Effector CD4-positive, alpha-beta T cell (primary cell): ENCODE data around the gene UBXN6.

ENCODE experiments used
- DNase-seq: peaks from one replicate; pipeline ENCODE4 v3.0.0-alpha.2; 2020

Gene UBXN6

DNA sequence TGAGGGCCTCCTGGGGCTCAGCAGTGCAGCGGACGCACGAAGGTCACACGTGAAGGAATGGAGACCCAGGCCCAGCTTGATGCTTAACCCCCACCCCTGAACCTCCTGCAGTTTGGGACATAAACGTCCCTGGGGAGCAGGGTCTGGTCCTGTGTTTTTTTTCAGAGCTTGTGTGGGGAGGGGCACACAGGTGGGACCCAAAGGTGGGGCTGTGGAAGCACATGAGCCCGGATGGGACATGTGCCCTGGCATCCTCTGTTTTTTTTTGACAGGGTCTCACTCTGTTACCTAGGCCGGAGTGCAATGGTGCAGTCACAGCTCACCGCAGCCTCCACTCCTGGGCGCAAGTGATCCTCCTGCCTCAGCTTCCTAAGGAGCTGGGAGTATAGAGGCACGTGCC is 20.5 kb downstream of the UBXN6 start:
- no peak for DNase-seq

- no peak for DNase-seq
These were observed 21.4 kb downstream of the UBXN6 start for GRCh38 chr19:4436231-4436630.

GRCh38 chr19:4434391-4434790 is 23.2 kb downstream of the UBXN6 start:
- no peak for DNase-seq

DNA sequence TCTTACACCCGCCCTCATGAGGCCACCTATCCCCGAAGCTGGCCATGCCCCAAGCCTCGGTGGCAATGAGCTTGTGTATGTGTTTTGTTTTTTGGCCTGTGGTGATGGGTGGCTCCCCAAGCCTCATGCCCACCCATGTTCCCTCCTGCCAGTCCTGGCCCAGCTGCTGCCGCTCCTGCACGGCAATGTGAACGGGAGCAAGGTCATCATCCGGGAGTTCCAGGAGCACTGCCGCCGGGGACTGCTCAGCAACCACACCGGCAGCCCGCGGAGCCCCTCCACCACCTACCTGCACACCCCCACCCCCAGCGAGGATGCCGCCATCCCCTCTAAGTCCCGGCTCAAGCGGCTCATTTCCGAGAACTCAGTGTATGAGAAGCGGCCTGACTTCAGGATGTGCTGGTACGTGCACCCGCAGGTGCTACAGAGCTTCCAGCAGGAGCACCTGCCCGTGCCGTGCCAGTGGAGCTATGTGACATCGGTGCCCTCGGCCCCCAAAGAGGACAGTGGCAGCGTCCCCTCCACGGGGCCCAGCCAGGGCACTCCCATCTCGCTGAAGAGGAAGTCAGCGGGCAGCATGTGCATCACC is 24.6 kb downstream of the UBXN6 start:
- DNase-seq, result no peak

DNA sequence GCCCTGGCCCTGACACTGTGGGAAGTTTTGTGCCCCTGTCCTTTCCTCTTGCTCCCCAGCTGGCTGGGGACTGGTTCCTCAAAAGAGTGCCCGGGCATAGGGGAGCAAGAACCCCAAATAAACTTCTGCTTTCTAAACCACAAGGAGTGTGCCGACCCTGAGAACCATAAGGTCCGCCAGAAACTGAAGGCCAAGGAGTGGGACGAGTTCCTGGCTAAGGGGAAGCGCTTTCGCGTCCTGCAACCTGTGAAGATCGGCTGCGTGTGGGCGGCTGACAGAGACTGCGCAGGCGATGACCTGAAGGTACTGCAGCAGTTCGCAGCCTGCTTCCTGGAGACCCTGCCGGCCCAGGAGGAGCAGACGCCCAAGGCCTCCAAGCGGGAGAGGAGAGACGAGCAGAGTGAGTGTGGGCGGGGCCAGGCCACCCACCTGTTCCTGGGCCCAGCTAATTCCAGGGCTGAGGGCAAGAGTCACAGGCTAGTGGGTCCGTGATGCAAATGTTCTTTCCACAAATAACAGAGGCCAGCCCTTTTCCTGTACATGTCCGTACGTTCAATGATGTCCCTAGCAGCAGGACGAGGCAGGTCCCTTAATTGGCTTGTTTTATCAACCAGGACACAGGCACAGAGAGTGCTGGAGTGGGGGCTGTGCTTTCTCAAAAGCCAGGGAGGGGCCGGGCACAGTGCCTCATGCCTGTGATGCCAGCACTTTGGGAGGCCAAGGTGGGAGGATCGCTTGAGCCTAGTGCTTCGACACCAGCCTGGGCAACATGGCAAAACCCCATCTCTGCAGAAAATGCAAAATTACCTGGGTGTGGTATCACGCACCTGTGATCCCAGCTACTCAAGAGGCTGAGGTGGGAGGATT is 25.6 kb downstream of the UBXN6 start:
- no peak for DNase-seq

GRCh38 chr19:4431296-4431695 is 26.3 kb downstream of the UBXN6 start:
- no peak for DNase-seq

- no peak for DNase-seq
These were observed 26.8 kb downstream of the UBXN6 start for GRCh38 chr19:4430760-4431159.

DNA sequence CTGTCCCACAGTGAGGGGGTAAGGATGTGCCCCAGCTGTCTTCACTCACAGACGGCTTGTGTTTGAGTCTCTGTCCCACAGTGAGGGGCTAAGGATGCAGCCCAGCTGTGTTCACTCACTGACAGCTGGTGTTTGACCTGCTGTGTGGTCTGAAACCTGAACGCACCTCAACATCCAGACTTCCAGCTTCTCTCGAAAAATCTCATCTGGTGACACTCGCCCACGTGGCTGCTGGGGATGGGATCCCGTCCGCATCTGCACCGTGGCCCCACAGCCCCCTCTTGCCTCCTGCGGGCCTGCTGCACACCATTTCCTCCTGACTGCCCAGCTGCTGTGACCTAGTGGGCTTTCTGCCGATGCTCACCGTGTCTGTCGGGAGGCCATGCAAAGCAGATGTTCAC is 27.8 kb downstream of the UBXN6 start:
- DNase-seq, result no peak

DNA sequence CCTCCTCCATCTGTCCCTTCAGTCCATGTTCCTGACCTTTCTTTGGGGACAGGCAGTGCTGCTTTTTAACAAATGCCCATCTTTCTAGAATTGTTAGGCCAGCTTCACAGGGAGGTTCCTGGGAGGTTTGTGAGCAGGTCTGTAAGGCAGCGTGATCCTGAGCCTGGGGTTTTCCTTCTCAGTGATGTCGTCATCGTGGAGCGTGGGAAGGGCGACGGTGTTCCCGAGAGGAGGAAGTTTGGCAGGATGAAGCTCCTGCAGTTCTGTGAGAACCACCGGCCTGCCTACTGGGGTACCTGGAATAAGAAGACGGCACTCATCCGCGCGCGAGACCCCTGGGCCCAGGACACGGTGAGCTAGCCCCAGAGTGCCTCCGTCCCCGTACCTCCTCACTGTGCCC is 28.3 kb downstream of the UBXN6 start:
- no peak for DNase-seq

- DNase-seq, result no peak
These were observed 29.1 kb downstream of the UBXN6 start for GRCh38 chr19:4428326-4428975.

DNA sequence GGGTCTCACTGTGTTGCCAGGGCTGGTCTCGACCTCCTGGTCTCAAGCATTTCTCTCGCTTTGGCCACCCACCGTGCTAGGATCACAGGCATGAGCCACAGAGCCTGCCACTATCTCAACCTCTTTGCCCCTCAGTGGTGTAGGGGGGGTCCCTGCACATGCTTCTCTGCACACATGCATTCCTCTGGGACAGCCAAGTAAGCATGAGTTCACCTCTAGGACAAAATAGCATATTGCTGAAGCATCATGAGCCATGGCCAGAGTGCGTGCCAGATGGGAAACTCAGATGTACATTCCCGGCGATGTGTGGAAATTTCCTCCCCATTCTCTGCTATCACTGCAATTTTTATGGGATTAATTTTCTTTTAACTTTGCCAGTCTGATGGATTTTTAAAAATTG is 32.1 kb downstream of the UBXN6 start:
- no peak for DNase-seq

- no peak for DNase-seq
These were observed 34.0 kb downstream of the UBXN6 start for GRCh38 chr19:4423416-4424126.

GRCh38 chr19:4416268-4416667 is 41.3 kb downstream of the UBXN6 start:
- no peak for DNase-seq

DNA sequence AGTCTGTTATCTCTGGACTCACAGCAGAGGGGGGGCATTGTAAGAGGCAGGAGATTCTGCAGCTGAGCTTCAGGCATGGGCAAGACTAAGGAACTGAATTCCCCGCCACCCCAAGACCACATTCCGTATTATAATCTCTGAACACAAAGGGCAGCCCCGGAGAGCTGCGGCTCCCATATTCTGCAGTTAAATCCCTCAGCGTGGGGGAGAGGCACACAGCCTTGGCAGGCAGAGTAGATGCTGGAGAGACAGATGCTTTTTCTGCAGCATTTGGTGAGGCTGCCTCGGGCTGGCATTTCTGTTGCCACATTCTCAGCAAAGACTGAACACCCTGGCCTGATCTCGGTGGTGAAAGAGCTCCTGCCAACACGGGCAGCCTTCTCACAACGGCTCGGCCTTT is 42.2 kb downstream of the UBXN6 start:
- DNase-seq, result no peak

DNA sequence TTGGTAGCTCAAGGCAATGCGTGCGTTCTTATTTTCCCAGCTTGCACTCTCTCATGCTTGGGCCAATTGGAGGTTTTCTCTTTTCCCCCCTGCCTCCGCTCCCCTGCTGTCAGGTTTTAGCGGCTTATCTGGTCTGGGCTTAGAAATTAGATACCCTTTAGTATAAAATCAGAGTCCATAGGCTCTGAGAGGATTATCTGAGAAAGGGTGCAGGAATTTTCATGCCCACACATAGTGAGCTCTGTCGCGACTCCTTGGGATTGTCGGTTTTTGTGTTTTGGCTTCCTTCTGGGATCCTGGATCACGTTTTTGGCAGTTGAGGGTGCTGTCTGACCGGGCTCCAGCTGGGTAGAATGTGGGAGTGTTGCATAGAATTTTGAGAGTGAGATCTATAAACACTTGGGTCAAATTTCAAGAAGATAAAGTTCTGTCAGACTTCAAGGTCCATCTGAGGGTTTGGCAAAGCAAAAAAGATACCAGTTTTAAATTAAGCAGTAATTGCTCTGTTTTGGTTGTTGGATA is 42.7 kb downstream of the UBXN6 start:
- DNase-seq, result no peak

DNA sequence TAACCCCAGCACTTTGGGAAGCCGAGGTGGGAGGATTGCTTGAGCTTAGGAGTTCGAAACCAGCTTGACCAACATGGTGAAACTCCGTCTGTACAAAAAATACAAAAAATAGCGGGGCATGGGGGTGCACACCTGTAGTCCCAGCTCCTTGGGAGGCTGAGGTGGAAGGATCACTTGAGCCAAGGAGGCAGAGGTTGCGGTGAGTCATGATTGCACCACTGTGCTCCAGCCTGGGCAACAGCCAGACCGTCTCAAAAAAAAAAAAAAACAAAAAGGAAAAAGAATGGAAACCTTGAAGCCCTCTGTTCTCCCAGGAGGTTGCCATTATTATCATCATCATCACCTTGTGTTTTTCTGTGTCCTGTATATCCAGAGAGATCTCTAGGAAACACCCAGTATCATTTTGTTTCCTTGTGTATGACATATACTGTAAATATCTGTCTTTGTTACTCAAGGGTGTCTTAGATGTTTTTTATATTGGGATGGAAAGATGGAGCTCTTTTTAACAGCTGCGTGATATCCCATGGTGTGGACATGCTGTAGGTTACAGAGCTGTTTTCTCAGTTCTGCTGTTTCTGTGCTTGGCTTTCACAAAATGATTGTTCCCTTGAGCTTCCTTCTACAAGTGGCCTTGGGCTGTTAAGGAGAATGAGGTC is 43.3 kb downstream of the UBXN6 start:
- no peak for DNase-seq

DNA sequence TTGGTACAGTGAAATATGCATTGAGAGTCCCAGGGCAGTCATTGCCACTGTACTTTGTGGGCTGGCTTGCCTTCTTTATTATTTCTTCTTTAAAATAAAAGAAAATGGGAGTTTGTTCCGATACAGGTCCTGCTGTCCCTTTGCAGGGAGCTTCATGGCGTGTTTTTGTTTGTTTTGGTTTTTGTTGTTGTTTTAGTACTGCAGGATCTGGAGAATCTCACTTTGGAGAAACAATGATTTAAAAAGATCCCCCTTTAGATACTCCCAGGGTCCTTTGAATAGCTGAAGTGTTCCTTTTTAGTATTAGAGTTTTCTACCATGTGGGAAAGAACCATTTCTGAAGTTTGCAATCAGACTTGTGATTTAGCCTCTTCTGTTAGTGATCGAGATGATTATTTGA is 44.0 kb downstream of the UBXN6 start:
- no peak for DNase-seq

GRCh38 chr19:4409123-4409933 is 48.3 kb downstream of the UBXN6 start:
- DNase-seq, result no peak

DNA sequence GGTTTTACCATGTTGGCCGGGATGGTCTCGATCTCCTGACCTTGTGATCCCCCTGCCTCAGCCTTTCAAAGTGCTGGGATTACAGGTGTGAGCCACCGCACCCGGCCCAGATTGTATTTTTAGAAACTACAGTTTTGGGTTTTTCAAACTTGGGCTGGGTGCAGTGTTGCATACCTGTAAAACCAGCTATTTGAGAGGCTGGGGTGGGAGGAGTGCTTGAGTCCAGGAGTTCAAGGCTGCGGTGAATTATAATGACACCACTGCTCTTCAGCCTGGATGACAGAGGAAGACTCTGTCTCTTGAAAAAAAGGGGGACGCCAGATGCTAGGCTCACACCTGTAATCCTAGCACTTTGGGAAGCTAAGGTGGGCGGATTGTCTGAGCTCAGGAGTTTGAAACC is 51.0 kb downstream of the UBXN6 start:
- DNase-seq, result no peak

DNA sequence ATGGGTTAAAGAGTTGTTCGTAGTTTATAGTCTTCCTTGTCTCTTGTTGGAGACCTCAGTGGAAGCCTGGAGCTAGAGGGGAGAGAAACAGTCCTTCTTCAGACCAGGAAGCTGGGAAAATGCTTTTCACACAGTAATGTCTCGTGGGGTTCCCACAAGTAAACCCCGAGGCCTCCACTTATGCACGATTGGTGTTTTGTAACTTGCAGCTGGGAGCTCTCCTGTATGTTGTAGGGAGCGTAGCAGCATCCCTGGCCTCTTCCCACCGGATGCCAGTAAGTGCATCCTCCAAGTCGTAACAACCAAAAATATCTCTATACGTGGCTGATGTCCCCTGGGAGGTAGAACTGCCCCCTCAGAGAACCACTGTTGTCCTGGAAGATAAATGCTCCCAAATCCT is 51.6 kb downstream of the UBXN6 start:
- DNase-seq, result no peak

DNA sequence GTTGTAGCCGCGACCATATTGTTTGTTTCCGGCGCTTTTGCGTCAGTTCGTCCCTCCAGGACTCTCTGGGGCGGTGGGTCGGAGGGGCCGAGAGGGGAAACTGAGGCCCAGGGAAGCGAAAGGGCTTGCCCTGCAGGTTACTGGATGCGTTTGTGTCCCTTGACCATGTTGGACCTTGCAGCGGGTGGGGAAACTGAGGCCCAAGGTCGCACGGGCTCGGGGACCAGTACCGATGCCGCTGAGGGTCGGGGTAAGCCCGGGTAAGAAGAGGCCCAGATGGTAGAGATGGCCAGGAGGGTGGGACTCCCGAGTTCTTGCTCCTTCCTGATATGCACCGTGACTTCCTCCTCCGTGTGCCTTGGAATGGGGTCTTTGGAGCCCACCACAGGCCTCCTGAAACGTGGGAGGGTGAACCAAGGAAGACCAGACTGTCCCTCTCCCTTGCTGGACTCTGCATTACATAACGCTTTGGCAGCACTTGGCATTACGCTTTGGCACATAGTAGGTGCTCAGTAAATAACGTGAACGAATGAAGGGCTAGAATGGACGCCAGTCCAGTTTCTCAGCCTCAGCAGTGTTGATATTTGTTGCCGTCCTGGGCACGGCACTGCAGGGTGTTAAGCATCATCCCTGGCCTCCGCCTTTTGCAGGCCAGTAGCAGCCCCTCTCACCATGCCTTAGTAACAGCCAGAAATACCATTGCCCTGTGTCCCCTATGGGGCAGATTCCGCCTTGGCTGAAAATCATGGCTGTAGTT is 54.4 kb downstream of the UBXN6 start:
- no peak for DNase-seq
